ENCODE data around the gene ASPHD2. TPM values are rescaled to one million over a fixed set of nuclear protein-coding genes. Genes with fewer than 3 reads are reported as not detected.

ASPHD2 gene
- total and polyA plus RNA-seq, 11 donors = 0.07 to 1.5 (median 0.14) TPM; not detected in 2

- H3K27ac ChIP-seq = peak overlapping the region in 3 of 12 donors; percentile 90 to 98 (median 96)
- peaks cover 0 to 50% (median 35%) of the 10 kb centered on the region in 9 donors for H3K36me3 ChIP-seq
- peak overlapping the region in 4 of 12 donors; percentile 72 to 90 (median 82) for H3K4me3 ChIP-seq
- intact Hi-C loops (cut with DNase I) = no loop called here
- H3K9me3 ChIP-seq = no peaks in the 10 kb centered on the region
- H3K4me1 ChIP-seq = peaks cover 8 to 52% (median 39%) of the 10 kb centered on the region in 12 donors
- WGBS, 4 donors = 52 to 70% (median 55%) methylated on average over 7 of the region's 7 CpGs
- ATAC-seq = no peak
- no peaks in the 10 kb centered on the region for H3K27me3 ChIP-seq
- no peak for DNase-seq
- TF ChIP-seq, protein P1, sequence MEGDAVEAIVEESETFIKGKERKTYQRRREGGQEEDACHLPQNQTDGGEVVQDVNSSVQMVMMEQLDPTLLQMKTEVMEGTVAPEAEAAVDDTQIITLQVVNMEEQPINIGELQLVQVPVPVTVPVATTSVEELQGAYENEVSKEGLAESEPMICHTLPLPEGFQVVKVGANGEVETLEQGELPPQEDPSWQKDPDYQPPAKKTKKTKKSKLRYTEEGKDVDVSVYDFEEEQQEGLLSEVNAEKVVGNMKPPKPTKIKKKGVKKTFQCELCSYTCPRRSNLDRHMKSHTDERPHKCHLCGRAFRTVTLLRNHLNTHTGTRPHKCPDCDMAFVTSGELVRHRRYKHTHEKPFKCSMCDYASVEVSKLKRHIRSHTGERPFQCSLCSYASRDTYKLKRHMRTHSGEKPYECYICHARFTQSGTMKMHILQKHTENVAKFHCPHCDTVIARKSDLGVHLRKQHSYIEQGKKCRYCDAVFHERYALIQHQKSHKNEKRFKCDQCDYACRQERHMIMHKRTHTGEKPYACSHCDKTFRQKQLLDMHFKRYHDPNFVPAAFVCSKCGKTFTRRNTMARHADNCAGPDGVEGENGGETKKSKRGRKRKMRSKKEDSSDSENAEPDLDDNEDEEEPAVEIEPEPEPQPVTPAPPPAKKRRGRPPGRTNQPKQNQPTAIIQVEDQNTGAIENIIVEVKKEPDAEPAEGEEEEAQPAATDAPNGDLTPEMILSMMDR (IDR thresholded peaks at IDR 0.05) = no peak
- no peak for TF ChIP-seq POLR2A (IDR thresholded peaks at IDR 0.05)
Measured at GRCh38 chr22:26485013-26485412, 56.0 kb downstream of the ASPHD2 start.

DNA sequence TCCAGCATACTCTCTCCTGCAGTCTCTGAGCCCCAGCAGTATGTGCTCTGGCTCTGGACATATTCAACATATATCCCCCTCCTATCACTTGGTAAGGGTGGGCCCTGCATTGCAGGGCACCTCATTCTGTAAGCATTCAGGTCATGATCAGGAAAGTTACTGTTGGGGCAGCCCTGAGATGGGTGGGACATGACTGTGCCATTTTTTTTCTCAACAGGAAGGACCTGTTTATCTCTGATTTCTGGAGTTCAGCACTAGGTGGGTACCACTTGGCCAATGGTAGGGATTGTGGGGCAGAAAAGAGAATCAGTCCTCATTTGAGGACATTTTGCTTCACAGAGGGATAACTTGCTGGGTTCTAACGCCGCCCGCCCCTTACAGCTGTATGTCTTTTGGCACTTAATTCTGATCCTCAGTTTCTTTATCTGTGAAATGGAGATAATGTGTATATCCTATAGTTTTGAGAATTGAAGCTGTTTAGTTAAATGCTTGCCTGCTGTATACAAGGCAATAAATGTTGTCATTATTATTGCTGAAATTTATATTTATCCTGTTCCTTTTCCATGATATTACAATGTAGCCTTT, 56.8 kb downstream of the ASPHD2 start:
- H3K27me3 ChIP-seq = no peaks in the 10 kb centered on the region
- 58 to 81% (median 74%) methylated on average over 3 of the region's 3 CpGs for WGBS, 4 donors
- H3K4me1 ChIP-seq = peaks cover 5 to 43% (median 31%) of the 10 kb centered on the region in 12 donors
- TF ChIP-seq, protein P1 (IDR thresholded peaks at IDR 0.05) = no peak
- no peak for TF ChIP-seq POLR2A (IDR thresholded peaks at IDR 0.05)
- ATAC-seq (no peak), DNase-seq (no peak)
- no peak overlapping the region for H3K27ac ChIP-seq
- intact Hi-C loops (cut with DNase I) = no loop called here
- no peak overlapping the region for H3K4me3 ChIP-seq
- no peaks in the 10 kb centered on the region for H3K9me3 ChIP-seq
- H3K36me3 ChIP-seq = peaks cover 0 to 55% (median 42%) of the 10 kb centered on the region in 9 donors

DNA sequence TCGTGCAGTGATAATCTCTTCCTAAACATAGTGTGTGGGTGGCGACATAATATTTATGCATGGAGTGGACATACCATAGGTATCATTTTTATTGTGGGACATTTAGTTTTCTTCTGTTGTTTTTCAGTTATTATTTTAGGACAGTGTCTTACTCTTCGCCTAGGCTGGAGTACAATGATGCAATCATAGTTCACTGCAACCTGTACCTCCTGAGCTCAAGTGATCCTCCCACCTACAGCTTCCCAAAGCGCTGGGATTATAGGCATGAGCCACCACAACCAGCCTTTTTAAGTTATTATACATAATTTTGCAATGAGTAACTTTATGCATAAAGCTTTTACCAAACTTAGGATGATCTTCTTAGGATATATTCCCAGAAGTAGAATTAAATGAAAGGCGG, 57.3 kb downstream of the ASPHD2 start:
- no peak for DNase-seq
- H3K4me3 ChIP-seq = no peak overlapping the region
- peaks cover 0 to 59% (median 44%) of the 10 kb centered on the region in 9 donors for H3K36me3 ChIP-seq
- WGBS, 4 donors = 84 to 89% (median 86%) methylated on average over 5 of the region's 5 CpGs
- no peak for ATAC-seq
- TF ChIP-seq, protein P1 (IDR thresholded peaks at IDR 0.05) = no peak
- TF ChIP-seq POLR2A (IDR thresholded peaks at IDR 0.05) = no peak
- intact Hi-C loops (cut with DNase I) = no loop called here
- H3K4me1 ChIP-seq = peaks cover 5 to 38% (median 28%) of the 10 kb centered on the region in 12 donors
- no peak overlapping the region for H3K27ac ChIP-seq
- no peaks in the 10 kb centered on the region for H3K9me3 ChIP-seq
- H3K27me3 ChIP-seq = no peaks in the 10 kb centered on the region

DNA sequence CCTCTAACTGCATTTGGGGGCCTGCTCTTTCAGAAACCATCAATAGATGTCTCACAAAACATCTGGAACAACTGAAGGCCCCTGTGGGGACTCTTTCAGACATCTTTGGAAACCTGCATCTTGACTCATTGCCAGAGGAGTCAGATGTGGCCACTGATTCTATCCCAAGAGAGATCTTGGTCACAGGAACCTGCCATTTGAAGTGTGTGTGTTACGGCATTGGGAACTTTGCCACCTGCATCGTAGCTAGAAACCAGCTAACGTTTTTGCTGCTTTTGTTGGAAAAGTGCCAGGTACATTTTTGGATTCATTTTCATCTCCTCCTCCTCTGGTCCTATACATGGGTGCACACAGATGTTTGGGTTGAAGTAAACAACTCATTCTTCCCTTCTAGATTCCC, 58.9 kb downstream of the ASPHD2 start:
- intact Hi-C loops (cut with DNase I) = no loop called here

More for the DNA sequence above, 58.9 kb downstream of the ASPHD2 start:
- DNase-seq (no peak), ATAC-seq (no peak)
- Histone ChIP-seq H3K4me3 (no peak overlapping the region), H3K4me1 (peaks cover 3 to 22% (median 13%) of the 10 kb centered on the region in 12 donors), H3K27me3 (no peaks in the 10 kb centered on the region), H3K9me3 (no peaks in the 10 kb centered on the region), H3K36me3 (peaks cover 0 to 70% (median 60%) of the 10 kb centered on the region in 9 donors), H3K27ac (no peak overlapping the region)
- 31 to 39% (median 33%) methylated on average over 3 of the region's 3 CpGs for WGBS, 4 donors
- no peak for TF ChIP-seq POLR2A (IDR thresholded peaks at IDR 0.05)
- TF ChIP-seq, protein P1 (IDR thresholded peaks at IDR 0.05) = no peak
